GM19452 (cell line): Measurements from ENCODE around the gene VN1R5.
"Not testable (repeated sequence)": the region's sequence is repeated elsewhere in the genome, so short reads cannot be mapped to it uniquely, and the experiment has no call there.

Source experiments
- ATAC-seq: cut with Tn5 transposase; IDR thresholded peaks from one replicate; pipeline ENCODE4 v1.9.1; 2021; ENCODE audit not compliant: unreplicated experiment

The VN1R5 gene

DNA sequence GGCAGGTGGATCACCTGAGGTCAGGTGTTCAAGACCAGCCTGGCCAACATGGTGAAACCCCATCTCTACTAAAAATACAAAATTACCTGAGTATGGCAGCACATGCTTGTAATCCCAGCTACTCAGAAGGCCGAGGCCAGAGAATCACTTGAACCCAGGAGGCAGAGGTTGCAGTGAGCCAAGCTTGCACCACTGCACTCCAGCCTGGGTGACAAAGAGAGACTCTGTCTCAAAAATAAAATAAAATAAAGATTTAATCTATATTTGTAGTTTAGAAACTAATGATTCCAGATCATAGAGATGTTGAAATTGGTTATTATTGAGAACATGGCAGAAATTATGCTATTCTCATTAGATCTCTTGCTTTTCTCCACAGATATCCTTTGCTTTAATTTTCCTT, at the start of gene VN1R5:
TSS of gene VN1R5 (plus strand) at position 301 of the 400 bp plus-strand sequence.
- ATAC-seq: not testable (repeated sequence)

DNA sequence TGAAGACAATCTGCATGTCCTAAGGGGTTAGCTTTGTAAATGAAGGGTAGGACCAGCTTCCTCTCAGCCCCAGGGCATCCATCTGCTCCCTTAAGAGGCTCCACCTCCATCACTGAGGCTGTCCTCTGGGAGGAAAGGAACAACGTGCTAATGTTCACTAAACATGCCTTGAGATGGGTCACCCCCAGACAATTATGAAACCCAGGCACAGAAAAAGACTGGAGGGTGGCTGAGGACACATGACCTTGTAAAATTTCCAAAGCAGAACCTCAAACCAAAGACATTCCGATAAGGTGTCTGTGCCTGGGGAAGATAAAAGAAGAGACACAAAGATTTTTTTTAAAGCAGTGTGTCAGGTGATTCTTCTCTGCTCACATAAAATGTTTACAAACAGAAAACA, 46.5 kb upstream of the VN1R5 start:
- ATAC-seq: no peak

DNA sequence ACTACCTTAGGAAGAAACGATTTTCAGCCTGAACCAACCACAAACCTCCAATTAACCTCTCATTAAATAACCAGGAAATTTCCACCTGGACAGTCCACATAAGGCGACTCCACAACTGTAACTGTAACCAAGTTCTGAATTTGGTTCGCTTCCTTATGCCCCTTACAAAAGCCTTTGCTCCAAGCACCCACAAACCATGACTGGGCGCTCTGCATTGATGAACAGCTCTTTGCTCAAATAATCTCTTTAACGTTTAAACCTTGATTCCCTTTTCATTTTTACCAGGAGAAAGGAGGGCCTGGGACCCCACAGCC, 45.9 kb upstream of the VN1R5 start:
- peak; percentile 3 for ATAC-seq

DNA sequence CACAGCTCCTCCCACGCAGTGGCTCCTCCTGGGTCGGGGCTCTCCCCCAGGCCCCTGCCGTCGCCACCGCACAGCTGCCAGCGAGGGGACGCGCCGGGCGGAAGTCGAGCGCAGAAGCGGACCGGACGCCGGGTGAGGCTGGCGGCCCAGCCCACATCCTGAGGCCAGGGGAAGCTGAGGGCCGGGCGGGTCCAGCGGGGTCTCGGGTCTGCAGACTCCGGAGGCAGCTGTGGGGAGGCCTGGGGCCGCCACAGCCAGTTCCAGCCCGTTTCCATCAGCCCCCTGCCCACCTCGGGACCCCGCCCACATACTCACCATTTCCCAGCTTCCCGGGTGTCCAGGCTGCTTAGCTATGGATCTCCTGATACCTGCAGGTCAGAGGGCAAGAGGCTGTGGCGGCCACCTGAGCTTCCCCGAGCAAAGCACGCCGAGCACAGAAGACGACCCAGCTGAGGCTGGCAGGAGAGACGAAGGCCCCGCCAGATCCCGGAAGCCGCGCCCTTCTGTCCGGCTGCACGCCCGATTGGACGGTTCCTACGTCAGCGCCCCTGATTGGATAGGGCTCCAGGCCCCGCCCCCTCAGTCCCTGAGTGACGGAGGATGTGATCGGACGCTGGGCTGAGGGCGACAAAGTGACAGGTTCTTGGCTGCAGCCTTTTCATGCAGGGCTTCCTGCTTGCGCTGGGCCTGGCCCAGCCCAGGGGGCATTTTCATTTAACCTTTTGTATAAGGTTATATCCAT, 45.3 kb upstream of the VN1R5 start:
- ATAC-seq: peak; percentile 90

DNA sequence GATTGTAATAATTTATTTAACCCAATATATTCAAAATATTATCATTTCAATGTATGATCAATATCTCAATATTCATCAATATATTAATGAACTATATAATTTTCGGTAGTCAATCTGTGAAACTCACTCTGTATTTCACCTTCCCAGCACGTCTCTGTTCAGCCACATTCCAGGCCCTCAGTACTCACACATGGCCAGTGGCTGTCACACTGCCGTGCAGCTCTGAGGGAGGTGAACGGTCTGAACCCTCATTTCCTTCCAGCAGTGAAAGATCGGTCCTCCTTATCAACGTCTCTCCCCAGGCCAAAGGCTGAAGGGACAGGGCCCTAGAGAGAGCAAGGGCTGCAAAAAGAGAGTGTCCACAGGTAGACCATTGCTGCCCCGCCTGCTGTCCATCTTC, 44.5 kb upstream of the VN1R5 start:
- no peak for ATAC-seq

DNA sequence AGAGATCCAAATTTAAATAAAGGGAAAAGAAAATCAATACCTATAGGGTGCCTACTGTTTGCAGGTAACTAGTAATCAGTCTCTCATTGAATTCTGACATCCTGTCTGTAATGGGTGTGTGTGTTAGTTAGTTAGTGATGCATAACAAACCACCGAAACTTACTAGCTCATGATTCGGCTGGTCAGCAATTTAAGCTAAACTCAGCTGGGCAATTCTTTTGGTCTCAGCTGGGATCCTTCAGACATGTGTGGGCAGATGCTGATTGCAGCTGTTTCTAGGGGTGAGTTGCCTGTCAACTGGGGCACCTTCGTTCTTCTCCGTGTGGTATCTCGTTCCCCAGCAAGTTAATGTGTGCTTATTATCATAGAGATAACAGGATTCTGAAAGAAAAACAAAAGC, 43.9 kb upstream of the VN1R5 start:
- peak; percentile 59 for ATAC-seq

DNA sequence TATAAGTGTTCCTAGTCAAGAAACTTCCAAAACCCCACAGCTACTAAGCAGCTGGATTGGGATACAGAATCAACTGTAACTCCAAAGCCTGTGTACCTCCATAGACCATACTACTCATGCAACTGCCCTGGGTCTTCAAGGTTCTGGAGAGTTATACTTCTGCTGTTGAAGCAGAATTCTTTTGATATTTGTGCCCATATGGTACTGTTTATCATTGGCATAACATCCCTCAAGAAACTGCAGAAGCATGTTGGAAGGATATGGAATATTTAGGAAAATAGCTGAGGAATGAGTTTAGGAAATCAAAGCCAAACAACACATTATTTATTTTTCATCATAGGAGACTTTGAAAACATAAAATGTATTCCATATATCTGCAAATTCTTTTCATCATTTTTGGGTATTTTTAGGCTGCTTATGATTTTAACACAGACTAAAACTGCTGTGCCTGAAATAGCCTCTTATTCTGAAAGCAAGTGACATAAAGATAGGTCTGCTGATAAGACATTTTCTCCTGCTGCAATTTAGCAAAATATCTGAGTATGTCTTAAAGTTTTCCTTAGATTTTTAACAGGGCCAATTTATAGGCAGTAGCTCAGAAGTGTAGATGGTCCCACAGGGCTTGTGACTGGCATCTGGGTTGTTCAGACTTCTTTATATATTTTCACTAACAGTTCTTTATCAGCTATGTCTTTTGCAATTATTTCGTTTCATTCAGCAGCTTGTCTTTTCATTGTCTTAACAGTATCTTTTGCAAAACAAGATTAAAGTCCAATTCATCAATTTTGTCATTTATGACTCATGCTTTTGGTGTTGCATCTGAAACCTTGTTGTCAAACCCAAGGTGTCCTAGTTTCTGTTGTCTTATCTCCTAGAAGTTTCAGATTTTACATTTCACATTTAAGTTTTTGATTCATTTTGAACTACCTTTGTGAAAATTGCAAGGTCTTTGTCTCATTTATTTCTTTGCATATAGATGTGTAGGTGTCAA, 43.0 kb upstream of the VN1R5 start:
- no peak for ATAC-seq

DNA sequence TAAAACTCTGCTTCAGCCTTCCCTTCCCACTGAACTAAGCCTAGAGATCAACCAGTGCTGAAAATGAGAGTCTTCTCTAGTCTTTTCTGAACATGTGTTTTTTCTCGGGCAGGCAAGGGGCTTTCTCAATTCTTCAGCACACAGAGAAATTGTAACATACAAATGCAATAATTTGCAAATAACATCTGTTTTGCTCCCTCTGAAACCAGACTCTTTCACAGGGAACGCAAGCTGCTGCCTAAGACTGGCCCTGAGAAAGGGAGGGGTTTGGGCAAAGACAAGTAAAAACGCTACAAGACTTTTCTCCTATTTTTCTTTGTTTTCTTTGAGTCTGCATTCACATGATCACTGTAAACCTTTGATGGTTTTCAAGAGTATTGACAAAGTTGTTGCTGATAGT, 39.6 kb upstream of the VN1R5 start:
- ATAC-seq: no peak

DNA sequence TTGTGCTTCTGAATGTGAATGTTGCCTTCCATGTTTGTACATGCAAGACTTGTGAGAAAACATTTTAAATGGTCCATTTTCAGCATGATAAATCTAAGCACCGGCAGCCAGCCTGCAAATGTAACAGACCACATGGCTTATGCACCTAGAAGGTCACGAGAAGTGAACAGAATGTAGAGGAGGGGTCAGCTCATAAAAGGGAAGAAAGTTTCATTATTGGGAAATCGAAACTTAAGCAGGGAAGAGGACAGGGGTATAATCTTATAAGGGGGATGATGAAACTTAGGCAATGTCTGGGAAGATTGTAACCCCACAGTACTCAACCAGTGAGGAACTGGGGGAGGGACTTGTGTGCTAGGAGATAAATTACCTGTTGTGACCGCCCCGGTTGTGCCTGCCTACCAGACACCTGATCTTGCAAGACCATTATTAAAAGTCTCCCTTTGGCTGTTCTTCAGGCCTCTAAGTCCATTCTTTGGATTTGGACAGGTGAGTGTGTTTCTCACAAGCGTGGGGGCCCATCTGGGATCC, 37.7 kb upstream of the VN1R5 start:
- ATAC-seq: no peak

DNA sequence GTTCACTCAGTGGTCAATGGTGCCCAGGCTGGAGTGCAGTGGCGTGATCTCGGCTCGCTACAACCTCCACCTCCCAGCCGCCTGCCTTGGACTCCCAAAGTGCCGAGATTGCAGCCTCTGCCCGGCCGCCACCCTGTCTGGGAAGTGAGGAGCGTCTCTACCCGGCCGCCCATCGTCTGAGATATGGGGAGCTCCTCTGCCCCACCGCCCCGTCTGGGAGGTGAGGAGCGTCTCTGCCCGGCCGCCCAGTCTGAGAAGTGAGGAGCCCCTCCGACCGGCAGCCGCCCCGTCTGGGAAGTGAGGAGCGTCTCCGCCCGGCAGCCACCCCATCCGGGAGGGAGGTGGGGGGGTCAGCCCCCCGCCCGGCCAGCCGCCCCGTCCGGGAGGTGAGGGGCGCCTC, 35.6 kb upstream of the VN1R5 start:
- not testable (repeated sequence) for ATAC-seq

DNA sequence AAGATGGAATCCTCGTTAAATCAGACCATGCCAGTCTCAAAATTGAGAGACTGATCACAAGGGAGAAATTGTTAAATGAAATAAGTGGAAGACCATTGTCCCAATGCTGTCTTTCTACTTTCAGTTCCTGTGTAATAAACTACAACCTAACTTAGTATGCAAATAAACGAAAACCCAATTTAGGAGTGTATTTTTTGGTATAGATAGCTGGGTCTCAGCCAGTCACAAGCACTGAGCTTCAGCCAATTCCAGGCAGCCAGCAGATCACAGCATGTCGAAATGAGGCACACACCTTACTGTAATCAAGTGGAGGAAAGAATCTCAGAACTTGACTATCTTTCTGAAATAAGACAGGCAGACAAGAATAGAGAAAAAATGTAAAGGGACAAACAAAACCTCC, 33.0 kb upstream of the VN1R5 start:
- ATAC-seq: no peak

DNA sequence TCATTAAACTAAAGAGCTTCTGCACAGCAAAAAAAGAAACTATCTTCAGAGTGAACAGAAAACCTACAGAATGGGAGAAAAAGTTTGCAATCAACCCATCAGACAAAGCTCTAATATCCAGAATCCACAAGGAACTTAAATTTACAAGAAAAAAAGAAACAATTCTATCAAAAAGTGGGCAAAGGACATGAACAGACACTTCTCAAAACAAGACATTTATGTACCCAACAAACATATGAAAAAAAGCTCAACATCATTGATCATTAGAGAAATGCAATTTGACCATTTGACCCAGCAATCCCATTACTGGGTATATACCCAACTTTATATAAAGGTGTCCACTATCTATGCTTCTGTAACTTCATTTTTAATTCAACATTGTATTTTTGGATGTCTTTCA, 31.1 kb upstream of the VN1R5 start:
- ATAC-seq: no peak

DNA sequence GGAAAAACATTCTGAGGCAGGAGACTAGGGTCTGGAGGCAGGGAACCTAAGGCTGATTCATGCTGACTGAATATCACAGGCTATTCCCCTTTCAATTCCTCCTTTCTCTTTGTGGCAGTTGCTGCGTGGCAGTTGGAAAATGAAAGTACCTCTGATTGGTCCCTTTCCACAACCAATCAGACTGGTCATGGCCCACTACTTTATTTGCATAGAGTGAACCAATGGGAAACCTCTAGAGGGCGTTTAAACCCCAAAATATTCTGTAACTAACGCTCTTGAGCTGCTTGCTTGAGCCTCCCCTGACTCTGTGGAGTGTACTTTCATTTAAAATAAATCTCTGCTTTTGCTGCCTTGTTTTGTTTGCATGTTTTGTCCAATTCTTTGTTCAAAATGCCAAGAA, 27.7 kb upstream of the VN1R5 start:
- ATAC-seq: no peak

DNA sequence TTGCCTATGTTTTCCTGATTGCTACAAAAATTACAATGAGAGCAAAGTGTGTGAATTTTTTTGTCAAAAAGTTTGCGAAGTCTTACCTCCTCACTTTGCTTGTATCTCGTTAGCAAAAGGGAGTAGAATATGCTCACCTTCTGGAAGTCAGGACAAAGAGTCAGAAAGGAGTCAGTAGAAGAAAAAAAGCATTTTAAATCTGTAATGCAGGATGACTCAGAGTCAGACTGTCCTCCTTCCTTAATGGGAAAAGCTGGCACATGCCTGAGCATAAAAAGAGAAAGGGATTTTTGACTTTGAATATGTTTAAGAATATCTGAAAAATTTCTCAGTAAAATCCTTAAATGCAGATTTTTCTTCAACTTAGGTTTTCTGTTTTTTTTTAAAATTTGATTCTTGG, 14.2 kb upstream of the VN1R5 start:
- ATAC-seq: no peak

DNA sequence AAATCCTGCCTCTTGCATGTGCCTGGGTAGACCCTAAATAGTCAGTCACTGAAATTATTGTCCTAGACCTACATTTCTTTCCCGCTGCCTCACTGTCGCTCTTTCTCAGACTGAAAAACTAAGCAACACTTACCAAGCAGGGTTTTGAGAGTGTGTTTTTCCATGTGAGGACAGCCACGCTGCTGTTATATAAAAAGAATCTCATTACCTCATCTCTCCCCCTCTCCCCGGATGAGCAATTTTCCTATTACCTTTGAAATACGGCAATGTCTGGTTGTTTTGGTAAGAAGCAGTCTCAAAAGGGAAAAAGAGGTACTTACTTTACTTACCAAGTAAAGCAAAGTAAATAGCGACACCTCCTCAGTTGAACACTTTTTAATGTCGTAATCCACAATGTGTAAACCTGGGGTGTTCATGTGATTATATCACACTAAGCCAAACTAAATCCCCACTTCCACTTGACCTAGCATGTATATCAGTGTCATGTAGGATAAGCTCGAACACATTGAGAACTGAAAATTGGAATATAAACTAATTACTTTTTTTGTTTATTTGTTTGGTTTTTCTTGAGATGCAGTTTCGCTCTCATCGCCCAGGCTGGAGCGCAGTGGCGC, 12.2 kb upstream of the VN1R5 start:
- ATAC-seq: no peak

DNA sequence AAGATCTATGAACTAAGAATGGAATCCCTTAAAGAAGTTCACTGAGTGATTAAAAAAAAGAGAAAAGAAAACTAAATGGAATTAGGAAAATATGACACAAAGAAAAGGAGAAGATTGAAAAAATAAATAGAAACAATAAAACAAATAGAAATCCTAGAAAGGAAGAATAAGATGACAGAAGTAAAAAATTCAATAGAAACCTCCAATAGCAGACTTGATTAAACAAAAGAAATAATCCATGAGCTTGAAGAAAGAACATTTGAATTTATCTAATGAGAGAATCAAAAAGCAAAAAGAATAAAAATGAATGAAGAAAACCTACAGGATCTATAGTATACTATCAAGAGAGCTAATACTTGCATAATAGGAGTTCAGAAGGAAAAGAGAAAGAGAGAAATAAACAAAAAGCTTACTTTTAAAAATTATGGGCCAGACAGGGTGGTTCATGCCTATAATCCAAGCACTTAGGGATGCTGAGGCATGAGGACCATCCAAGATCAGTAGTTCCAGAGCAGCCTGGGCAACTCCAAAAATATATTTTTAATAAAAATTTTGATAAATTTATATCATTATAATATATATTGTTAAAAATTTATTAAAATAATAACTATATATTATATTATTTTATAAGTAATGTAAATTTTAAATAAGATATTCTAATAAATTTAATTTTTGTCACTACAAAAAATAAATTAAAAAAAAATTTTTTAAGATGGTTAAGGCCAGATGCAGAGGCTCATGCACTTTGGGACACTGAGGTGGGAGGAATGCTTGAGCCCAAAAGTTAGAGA, 9.4 kb upstream of the VN1R5 start:
- no peak for ATAC-seq

DNA sequence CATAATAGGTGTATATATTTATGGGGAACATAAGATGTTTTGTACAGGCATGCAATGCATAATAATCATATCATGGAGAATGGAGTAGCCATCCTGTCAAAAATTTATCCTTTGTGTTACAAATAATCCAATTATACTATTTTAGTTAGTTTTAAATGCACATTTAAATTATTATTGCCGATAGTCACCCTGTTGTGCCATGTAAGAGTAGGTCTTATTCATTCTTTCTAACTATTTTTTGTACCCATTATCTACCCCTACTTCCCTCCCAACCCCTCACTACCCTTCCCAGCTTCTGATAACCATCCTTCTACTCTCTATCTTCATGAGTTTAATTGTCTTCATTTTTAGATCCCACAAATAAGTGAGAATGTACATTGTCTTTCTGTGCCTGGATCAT, 8.3 kb upstream of the VN1R5 start:
- ATAC-seq: no peak

DNA sequence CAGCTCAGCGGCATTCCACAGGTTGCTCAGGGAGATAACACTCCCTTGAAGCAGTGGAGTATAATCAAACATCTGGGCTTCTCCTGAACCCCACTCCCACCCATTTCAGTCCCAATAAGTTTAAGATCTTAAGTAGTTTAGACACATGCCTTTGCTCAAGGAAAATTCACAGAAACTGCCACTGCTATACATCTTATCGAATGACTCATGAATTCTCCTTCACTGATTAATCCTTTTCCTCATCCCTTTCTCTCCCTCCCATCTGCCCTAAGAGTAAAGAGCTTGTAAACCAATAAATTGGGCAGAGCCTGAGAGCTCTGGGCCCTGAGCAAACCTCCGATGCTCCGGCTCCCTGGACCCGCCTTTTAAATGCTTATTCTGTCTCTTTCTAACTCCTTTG, 10.2 kb downstream of the VN1R5 start:
- ATAC-seq: no peak

DNA sequence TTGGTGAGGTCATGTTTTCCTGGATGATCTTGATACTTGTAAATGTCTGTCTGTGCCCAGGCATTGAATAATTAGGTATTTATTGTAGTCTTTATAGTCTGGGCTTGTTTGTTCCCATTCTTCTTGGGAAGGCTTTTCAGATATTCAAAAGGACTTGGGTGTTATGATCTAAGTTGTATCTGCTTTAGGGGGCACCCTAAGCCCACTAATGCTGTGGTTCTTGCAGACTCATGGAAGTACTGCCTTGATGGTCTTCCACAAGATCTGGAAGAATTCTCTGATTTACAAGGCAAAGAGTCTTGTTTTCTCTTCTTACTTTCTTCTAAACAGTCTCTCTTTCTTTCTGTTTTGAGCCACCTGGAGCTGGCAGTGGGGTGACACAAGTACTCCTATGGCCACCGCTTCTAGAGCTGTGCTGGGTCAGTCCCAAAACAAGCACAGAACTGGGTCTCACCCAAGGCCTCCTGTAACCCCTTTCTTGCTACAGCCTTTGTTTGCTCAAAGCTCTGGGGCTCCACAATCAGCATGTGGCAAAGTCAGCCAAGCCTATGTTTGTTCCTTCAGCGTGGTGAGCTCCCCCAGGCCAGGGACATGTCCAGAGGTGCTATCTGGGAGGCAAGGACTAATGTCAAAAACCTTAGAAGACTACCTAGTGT, 12.6 kb downstream of the VN1R5 start:
- ATAC-seq: no peak

DNA sequence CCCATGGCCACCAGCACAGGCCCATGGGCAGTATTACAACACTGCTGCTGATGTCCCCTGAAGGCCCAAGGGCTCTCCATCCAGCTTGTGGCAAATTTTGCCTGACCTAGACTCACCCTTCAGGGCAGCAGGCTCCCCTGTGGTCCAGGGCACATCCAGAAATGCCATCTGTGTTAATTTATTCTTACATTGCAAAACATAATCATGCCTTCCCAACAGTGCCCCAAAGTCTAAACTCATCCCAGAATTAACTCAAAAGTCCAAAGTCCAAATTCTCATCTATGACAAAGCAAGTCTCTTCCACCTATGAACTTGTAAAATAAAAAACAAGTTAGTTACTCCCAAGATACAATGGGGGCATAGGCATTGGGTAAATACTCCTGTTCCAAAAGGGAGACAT, 13.3 kb downstream of the VN1R5 start:
- ATAC-seq: no peak
